NCI-H82 treated with DMSO at 0.1 percent for 48 hours (cell line): ENCODE results near the gene DCLK1.
"Not testable (repeated sequence)": the region's sequence is repeated elsewhere in the genome, so short reads cannot be mapped to it uniquely, and the experiment has no call there.

ENCODE experiments used
- DNase-seq: peaks from one replicate; lab custom pipeline; 2025; ENCODE audit not compliant: unreplicated experiment; lab: John Stamatoyannopoulos, UW

DCLK1 gene

DNA sequence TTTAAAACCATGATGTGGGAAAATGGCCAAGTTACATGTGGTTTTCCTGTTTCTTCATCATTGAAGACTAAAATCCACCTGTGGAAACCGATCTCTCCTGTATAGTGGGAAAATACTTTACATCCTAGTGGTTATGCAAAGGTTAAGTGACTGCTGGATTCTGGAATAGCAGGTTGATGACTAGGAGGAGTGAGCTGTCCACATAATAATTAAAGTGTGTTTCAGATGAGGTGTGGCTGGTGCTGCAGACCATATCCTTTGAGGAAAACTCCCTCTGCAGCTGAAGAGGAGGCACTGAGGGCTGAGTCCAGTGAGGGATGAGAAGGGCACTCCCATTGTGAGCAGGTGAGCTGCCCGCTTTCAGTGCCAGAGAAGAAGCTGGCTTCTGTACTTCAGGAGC is 43.2 kb downstream of the DCLK1 start:
- DNase-seq: no peak

DNA sequence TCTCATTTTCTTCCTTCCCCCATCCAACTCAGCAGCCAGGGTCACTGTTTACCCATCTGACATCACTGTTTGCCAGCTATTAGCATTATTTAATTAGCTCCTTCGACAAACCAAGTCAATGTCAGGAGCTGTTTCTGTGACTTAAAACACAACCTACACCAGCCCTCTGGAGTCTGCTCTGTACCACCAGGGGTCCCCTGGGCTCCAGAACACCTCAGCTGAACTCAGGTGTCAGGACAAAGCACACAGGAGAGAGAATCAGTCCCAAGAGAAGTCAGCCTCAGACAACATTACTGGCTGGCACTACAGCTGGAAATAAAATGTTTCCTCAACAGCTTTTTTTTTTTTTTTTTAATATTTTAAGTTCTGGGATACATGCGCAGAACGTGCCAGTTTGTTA is 45.1 kb downstream of the DCLK1 start:
- no peak for DNase-seq

GRCh38 chr13:36084131-36084530 is 47.1 kb downstream of the DCLK1 start:
- DNase-seq: no peak

- no peak for DNase-seq
Observed at GRCh38 chr13:36082806-36083205, 48.4 kb downstream of the DCLK1 start.

DNA sequence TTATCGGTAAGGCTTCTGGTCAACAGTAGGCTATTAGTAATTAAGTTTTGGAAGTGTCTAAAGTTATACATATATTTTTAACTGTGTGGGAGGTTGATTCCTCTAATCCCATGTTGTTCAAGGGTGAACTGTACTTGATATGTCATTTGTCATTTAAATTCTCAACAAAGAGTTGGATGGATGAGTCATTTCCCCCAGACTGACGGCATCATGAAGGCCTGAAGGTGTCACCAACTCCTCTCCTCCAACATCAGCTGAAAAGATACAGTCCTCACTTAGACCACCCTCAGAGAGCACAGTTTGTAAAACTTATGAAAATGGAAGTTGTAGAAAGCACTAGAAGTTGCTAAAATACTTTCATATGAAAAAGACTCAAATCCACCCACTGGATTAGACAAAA is 48.8 kb downstream of the DCLK1 start:
- no peak for DNase-seq

DNA sequence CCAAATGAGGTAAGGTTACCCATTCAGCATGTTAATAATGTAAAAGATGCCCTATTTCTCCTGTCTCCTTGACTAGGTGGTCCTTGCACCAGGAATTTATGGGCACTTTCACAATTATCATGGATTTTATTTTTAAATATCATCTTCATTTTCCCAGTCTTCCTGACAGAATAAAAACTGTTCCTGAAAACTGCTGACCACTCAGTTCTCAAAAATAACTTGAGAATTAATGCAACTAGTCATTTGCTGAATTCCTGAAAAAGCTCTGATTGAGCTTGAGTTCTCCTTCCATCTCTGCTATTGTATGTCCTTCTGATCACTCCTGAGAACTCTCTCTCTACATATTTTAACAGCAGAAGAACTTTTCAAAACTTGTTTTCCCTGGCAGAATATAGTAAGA is 55.0 kb downstream of the DCLK1 start:
- DNase-seq: no peak

GRCh38 chr13:36074659-36075058 is 56.5 kb downstream of the DCLK1 start:
- no peak for DNase-seq

- DNase-seq: no peak
Observed at GRCh38 chr13:36072152-36072935, 58.8 kb downstream of the DCLK1 start.

DNA sequence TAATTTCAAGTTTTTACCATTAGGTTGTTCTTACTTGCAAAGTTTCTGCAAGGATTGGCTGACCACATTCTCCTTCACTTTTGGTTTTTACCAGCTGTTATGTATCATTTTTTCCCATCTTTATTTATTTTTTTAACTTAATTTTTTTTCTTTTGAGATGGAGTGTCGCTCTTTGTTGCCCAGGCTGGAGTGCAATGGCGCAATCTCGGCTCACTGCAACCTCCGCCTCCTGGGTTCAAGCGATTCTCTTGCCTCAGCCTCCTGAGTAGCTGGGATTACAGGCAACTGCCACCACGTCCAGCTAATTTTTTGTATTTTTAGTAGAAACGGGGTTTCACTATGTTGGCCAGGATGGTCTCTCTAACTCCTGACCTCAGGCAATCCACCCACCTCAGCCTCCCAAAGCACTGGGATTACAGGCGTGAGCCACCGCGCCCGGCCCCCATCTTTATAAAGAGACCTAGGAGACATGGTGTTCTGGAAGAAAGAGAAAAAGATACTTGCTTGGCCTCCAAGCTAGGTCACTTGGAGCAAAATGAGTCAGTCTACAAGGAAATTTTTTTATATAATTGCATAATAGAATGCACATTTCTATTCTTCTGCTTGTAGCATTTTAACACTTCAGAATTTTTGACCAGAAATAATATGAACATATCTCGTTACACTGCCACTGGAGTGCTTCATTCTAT is 60.5 kb downstream of the DCLK1 start:
- not testable (repeated sequence) for DNase-seq

- no peak for DNase-seq
Observed at GRCh38 chr13:36069881-36070366, 61.3 kb downstream of the DCLK1 start.

DNA sequence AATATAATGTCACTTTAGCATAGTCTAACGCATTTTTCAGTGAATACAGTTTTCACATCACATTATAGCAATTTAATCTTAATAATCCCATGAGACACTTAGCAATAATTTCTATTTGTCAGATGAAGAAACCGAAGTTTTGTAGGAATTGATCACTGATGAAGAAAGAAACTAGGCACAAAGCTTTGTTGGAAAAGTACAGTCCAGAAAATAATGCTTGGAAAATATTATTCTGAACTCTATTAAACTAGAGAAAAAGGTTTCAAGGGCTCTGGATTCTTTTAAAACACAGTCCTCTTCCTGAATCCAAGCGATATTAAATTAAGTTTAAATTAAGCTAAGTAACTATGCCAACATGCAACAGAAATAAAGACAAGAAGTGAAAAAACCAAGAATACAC is 62.2 kb downstream of the DCLK1 start:
- DNase-seq: no peak

GRCh38 chr13:36068566-36068965 is 62.6 kb downstream of the DCLK1 start:
- DNase-seq: no peak

DNA sequence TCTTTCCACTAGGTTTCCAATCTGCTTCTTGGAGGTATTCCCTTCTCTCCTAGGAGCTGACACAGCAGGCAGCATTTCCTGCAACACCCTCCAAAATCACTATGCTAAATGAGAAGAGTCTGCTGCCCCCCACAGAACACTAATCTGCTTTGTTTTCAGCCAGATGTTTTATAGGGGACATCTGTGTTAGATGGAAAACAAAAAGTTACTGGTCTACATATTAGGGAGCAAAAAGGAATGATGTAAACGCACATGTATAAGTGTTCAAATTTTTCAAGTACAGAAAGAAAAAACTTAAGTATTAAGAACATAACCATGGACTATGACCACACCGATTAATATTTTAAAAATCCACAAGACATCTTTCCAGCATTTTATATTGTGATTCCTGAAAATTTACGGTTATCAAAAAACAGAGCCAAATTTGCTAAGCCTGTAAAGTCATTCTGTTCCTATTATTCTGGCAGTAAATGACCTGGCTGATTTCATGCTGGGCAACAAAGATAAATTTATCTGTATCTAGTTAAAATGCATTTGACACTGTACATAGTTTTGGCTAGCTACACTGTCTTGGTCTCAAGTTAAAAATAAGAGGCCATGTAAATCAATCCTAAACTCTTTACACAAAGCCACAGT is 63.3 kb downstream of the DCLK1 start:
- no peak for DNase-seq

- no peak for DNase-seq
Observed at GRCh38 chr13:36062249-36062648, 68.9 kb downstream of the DCLK1 start.

DNA sequence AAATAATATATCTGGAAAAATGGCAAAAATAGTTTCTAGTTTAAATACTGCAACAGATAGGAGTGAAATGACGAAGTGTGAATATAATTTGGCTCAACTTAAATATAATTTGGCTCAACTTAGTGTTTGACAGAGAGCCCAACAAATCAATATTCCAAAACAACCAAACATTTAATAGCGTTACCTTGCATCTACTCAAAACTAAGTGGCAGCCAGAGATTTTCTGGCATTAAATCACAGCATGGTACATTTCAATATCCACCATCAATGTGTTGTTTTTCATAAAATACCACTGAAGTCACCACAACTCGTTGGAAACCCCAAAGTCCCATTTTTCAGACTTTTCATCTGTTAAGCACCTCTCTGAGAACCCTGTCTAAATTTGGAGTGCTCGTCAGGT is 69.6 kb downstream of the DCLK1 start:
- DNase-seq: no peak

GRCh38 chr13:36061054-36061453 is 70.1 kb downstream of the DCLK1 start:
- no peak for DNase-seq

GRCh38 chr13:36059321-36059720 is 71.9 kb downstream of the DCLK1 start:
- DNase-seq: no peak

- DNase-seq: no peak
Observed at GRCh38 chr13:36058116-36058515, 73.1 kb downstream of the DCLK1 start.

GRCh38 chr13:36057547-36057946 is 73.6 kb downstream of the DCLK1 start:
- DNase-seq: no peak

DNA sequence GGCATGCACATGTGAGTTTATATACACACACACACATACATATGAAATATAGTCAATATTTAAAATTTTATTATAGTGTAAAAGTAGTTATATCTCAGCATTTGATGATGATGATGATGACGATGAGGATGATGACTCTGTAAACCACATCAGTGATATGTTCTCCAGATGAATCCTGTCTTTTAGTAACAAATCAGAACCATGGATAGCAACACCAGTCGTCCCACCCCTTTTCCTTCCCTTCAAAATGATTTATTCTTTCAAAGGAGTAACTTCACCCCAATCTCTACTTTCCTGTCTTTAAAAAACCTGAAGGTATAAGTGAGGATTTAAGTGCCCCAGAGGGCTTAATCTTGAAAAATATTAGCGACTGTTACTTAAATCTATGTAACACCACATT is 74.1 kb downstream of the DCLK1 start:
- DNase-seq: no peak

- no peak for DNase-seq
Observed at GRCh38 chr13:36055366-36055765, 75.8 kb downstream of the DCLK1 start.

- DNase-seq: no peak
Observed at GRCh38 chr13:36054041-36054440, 77.1 kb downstream of the DCLK1 start.
